K562 (cell line): ENCODE results near the gene CDCA4. TPM values are rescaled to one million over a fixed set of nuclear protein-coding genes. Genes with fewer than 3 reads are reported as not detected.
A peak's percentile ranks its signal among the peaks of the same experiment; 100 is the strongest.

Experiments used
- BCLAF1 ChIP-seq, 2 experiments: fragments of 450-650 bp in 1 of 2; IDR thresholded peaks; 2 replicates each; pipeline ENCODE4 v1.6.1; 2011 to 2017; ENCODE audit warnings: low read depth in 2 of 2, antibody characterized with exemption in 1 of 2, borderline replicate concordance in 1 of 2, low read length in 1 of 2, mild to moderate bottlenecking in 1 of 2, mixed read lengths in 1 of 2; ENCODE audit not compliant: control insufficient read depth in 1 of 2
- C11orf30 ChIP-seq: fragments of 450-650 bp; IDR thresholded peaks from 2 replicates; pipeline ENCODE4 v1.6.1; 2016; ENCODE audit warnings: low read depth, mild to moderate bottlenecking
- CHD4 ChIP-seq: fragments of 200-600 bp; sonication (generic); IDR thresholded peaks from 3 replicates; pipeline ENCODE4 v1.6.1; 2012; ENCODE audit warnings: low read depth, mild to moderate bottlenecking, mixed read lengths, low read length, inconsistent platforms; ENCODE audit not compliant: insufficient read depth, insufficient replicate concordance, poor library complexity, severe bottlenecking
- FOXA1 ChIP-seq: fragments of 450-650 bp; IDR thresholded peaks from 2 replicates; pipeline ENCODE4 v1.6.1; 2016; ENCODE audit warnings: mild to moderate bottlenecking, borderline replicate concordance
- JUN ChIP-seq, 2 experiments: sonication (generic) in 1 of 2; formaldehyde crosslinking in 1 of 2; IDR thresholded peaks; 2 replicates each; pipeline versions ENCODE4 v1.6.1 to v1.8.0; 2012 to 2022; ENCODE audit warnings: borderline replicate concordance in 2 of 2, mild to moderate bottlenecking in 2 of 2, improper control_type of control experiment in 1 of 2, low read depth in 1 of 2, low read length in 1 of 2, missing genetic modification reagents in 1 of 2
- JUNB ChIP-seq: fragments of 450-650 bp; formaldehyde crosslinking; conservative IDR thresholded peaks from 2 replicates; pipeline ENCODE4 v1.4.0; 2020; ENCODE audit warnings: mild to moderate bottlenecking
- JUND ChIP-seq, 2 experiments: IDR thresholded peaks; 2 replicates in 1 of 2; 3 replicates in 1 of 2; pipeline ENCODE4 v1.6.1; 2011; ENCODE audit warnings: borderline replicate concordance in 2 of 2, low read depth in 2 of 2, low read length in 2 of 2, improper control_type of control experiment in 1 of 2, missing biosample characterization in 1 of 2, missing genetic modification characterization in 1 of 2, missing genetic modification reagents in 1 of 2
- LCOR ChIP-seq: sonication (generic); formaldehyde crosslinking; IDR thresholded peaks from 2 replicates; pipeline ENCODE4 v1.8.0; 2022; ENCODE audit warnings: mild to moderate bottlenecking, missing genetic modification reagents
- PRMT5 ChIP-seq: sonication (generic); formaldehyde crosslinking; IDR thresholded peaks from 2 replicates; pipeline ENCODE4 v1.5.0; 2020; ENCODE audit warnings: missing genetic modification reagents
- SAFB ChIP-seq: fragments of 200-400 bp; formaldehyde crosslinking; IDR thresholded peaks from 2 replicates; pipeline ENCODE4 v1.6.1; 2017; ENCODE audit warnings: low read depth, low read length, borderline replicate concordance
- TSHZ1 ChIP-seq: fragments of 250-450 bp; sonication (Bioruptor Pico); IDR thresholded peaks from 2 replicates; pipeline ENCODE4 v1.4.0; 2020; ENCODE audit warnings: mild to moderate bottlenecking, moderate library complexity
- ZC3H4 ChIP-seq: sonication (generic); formaldehyde crosslinking; IDR thresholded peaks from 2 replicates; pipeline ENCODE4 v1.9.0; 2021; ENCODE audit warnings: missing genetic modification reagents, borderline replicate concordance
- ZEB2 ChIP-seq: fragments of 450-650 bp; IDR thresholded peaks from 2 replicates; pipeline ENCODE4 v1.6.1; 2016
- ZNF143 ChIP-seq: sonication (generic); formaldehyde crosslinking; IDR thresholded peaks from 2 replicates; pipeline ENCODE4 v1.9.0; 2022; ENCODE audit warnings: mild to moderate bottlenecking, missing genetic modification reagents
- polyA plus RNA-seq, 8 experiments: library from polyadenylated mRNA; depleted of rRNA in 4 of 8; stranded (reverse) in 5 of 8; unstranded in 3 of 8; fragments of >200 nt; fragmentation: Nextera tagmentation in 2 of 8; fragmentation: Illumina TruSeq in 1 of 8; extraction: Ambion mirVana in 2 of 8; extraction: Trizol in 1 of 8; gene quantifications; 2 replicates each; pipeline versions ENCODE4 v1.2.1 to v1.2.3, GENCODE V29; 2011 to 2014; ENCODE audit warnings: inconsistent platforms in 1 of 8, missing spikeins in 1 of 8
- total RNA-seq, 7 experiments: library from RNA; depleted of rRNA in 6 of 7; stranded (reverse); fragments of >200 nt in 6 of 7; fragmentation: Illumina TruSeq in 2 of 7; extraction: Trizol in 2 of 7; gene quantifications; 2 replicates each; pipeline versions ENCODE4 v1.2.1 to v1.2.3, GENCODE V29; 2011 to 2021; ENCODE audit warnings: low replicate concordance in 1 of 7
- TF ChIP-seq, protein P1 (sequence below), 2 experiments: fragments of 450-650 bp in 1 of 2; sonication (generic) in 1 of 2; formaldehyde crosslinking in 1 of 2; IDR thresholded peaks in 1 of 2; conservative IDR thresholded peaks in 1 of 2; 2 replicates each; pipeline versions ENCODE4 v1.6.1 to v1.8.1; 2016 to 2023; ENCODE audit warnings: mild to moderate bottlenecking in 2 of 2, moderate library complexity in 2 of 2, inconsistent platforms in 1 of 2, missing genetic modification reagents in 1 of 2

The CDCA4 gene
- total and polyA plus RNA-seq, 9 of the 15 experiments (the other 6 are each of a cell fraction or from before 2014, with no cell fraction given), result 6.6 to 44.2 (median 23.0) TPM

GRCh38 chr14:104979758-104980610 is 40.9 kb downstream of the CDCA4 start (continued):
- TF ChIP-seq TSHZ1 (CRISPR knock-in tag), result no peak
- TF ChIP-seq LCOR (CRISPR knock-in tag), result no peak
- no peak for TF ChIP-seq ZNF143 (CRISPR knock-in tag)
- 0 out of 2 replicates have a peak, but pooled peaks have one; percentile 27 for TF ChIP-seq JUND (IDR thresholded peaks at IDR 0.05; ENCODE audit: borderline replicate concordance, low read depth, low read length)
- peak; percentile 36; the same call in 2 of the 3 replicates for TF ChIP-seq JUND (tag; IDR thresholded peaks at IDR 0.05; ENCODE audit: borderline replicate concordance, low read depth, low read length)
- TF ChIP-seq CHD4, result no peak
- peak; percentile 58; the same call in 1 of the 2 replicates for TF ChIP-seq ZEB2
- no peak for TF ChIP-seq JUN (IDR thresholded peaks at IDR 0.05; ENCODE audit: borderline replicate concordance, low read depth, low read length)
- TF ChIP-seq JUN (CRISPR knock-in tag; IDR thresholded peaks at IDR 0.05; ENCODE audit: borderline replicate concordance), result no peak
- TF ChIP-seq JUNB (CRISPR knock-in tag), result no peak
- TF ChIP-seq BCLAF1 (IDR thresholded peaks at IDR 0.05; ENCODE audit: borderline replicate concordance in 1 of 2, control insufficient read depth in 1 of 2, low read depth in 2 of 2, low read length in 1 of 2), result 0 out of 4 replicates have a peak, but pooled peaks of 1 of the 2 experiments have one; percentile 51
- TF ChIP-seq, protein P1, sequence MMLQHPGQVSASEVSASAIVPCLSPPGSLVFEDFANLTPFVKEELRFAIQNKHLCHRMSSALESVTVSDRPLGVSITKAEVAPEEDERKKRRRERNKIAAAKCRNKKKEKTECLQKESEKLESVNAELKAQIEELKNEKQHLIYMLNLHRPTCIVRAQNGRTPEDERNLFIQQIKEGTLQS (IDR thresholded peaks at IDR 0.05), result peak; percentile 74
- TF ChIP-seq, protein P1 (CRISPR knock-in tag; conservative IDR thresholded peaks at IDR 0.05), result no peak
- TF ChIP-seq FOXA1, result no peak
- TF ChIP-seq PRMT5 (CRISPR knock-in tag), result no peak
- TF ChIP-seq ZC3H4 (CRISPR knock-in tag), result no peak
- no peak for TF ChIP-seq SAFB
- no peak for TF ChIP-seq C11orf30
